HEK293 (cell line): ENCODE measurements around the gene ZBTB37.

Experiments used
- CTCF ChIA-PET: fragments of 350-600 bp; formaldehyde crosslinking; extraction: SDS; loops from one replicate; lab custom pipeline; 2021; ENCODE audit warnings: antibody characterized with exemption; lab: Yijun Ruan, JAX
- POLR2A ChIA-PET: fragments of 300-600 bp; formaldehyde crosslinking; extraction: SDS; loops from one replicate; lab custom pipeline; 2020; ENCODE audit warnings: antibody characterized with exemption, inconsistent platforms; lab: Yijun Ruan, JAX
- H3K27ac ChIP-seq: fragments of 200-500 bp; sonication (Bioruptor generic); 2 replicates; pipeline ENCODE4 v1.5.1; 2014; ENCODE audit warnings: low read depth, low read length, control low read depth, inconsistent platforms; ENCODE audit errors: extremely low read depth
- H3K36me3 ChIP-seq, 2 experiments: fragments of 200-500 bp in 1 of 2; sonication (Bioruptor generic) in 1 of 2; 1 replicate in 1 of 2; 2 replicates in 1 of 2; pipeline ENCODE4 v1.5.1; 2014 to 2017; ENCODE audit warnings: inconsistent platforms in 2 of 2, low read length in 2 of 2; ENCODE audit not compliant: control insufficient read depth in 2 of 2, insufficient read depth in 1 of 2
- H3K4me1 ChIP-seq: fragments of 200-500 bp; sonication (Bioruptor generic); 2 replicates; pipeline ENCODE4 v1.5.1; 2014; ENCODE audit warnings: mild to moderate bottlenecking, low read length, inconsistent platforms; ENCODE audit not compliant: control insufficient read depth, insufficient read depth
- H3K4me3 ChIP-seq: 2 replicates; pipeline ENCODE4 v1.5.1; 2011; ENCODE audit warnings: low read depth, mild to moderate bottlenecking, control low read depth, low read length, moderate library complexity
- H3K9me3 ChIP-seq: fragments of 200-500 bp; sonication (Bioruptor generic); 2 replicates; pipeline ENCODE4 v1.5.1; 2014; ENCODE audit warnings: low read depth, low read length, inconsistent platforms; ENCODE audit not compliant: control insufficient read depth, insufficient read depth
- BCL11B ChIP-seq: fragments of 450-650 bp; formaldehyde crosslinking; IDR thresholded peaks from 2 replicates; pipeline ENCODE4 v1.5.1; 2016; ENCODE audit warnings: low read depth, missing biosample characterization, missing genetic modification characterization
- GFI1B ChIP-seq: fragments of 450-650 bp; formaldehyde crosslinking; IDR thresholded peaks from 2 replicates; pipeline ENCODE4 v1.5.1; 2016; ENCODE audit warnings: missing biosample characterization, missing genetic modification characterization
- REPIN1 ChIP-seq: fragments of 450-650 bp; formaldehyde crosslinking; IDR thresholded peaks from 2 replicates; pipeline ENCODE4 v1.5.1; 2017; ENCODE audit warnings: missing biosample characterization, missing genetic modification characterization, low read depth
- ZBTB7A ChIP-seq: fragments of 450-650 bp; formaldehyde crosslinking; IDR thresholded peaks from 2 replicates; pipeline ENCODE4 v1.5.1; 2016; ENCODE audit warnings: low read depth, missing biosample characterization, missing genetic modification characterization
- ZNF214 ChIP-seq: fragments of 450-650 bp; formaldehyde crosslinking; IDR thresholded peaks from 2 replicates; pipeline ENCODE4 v1.5.1; 2017; ENCODE audit warnings: missing biosample characterization, mild to moderate bottlenecking, missing genetic modification characterization, borderline replicate concordance
- ZNF324 ChIP-seq: fragments of 450-650 bp; formaldehyde crosslinking; IDR thresholded peaks from 2 replicates; pipeline ENCODE4 v1.5.1; 2016; ENCODE audit warnings: missing biosample characterization, missing genetic modification characterization
- ZNF561 ChIP-seq: fragments of 450-650 bp; IDR thresholded peaks from 2 replicates; pipeline ENCODE4 v1.5.1; 2018; ENCODE audit warnings: missing biosample characterization, missing genetic modification characterization, borderline replicate concordance
- ZNF664 ChIP-seq: fragments of 450-650 bp; formaldehyde crosslinking; IDR thresholded peaks from 2 replicates; pipeline ENCODE4 v1.5.1; 2016; ENCODE audit warnings: missing biosample characterization, missing genetic modification characterization
- ZNF670 ChIP-seq: fragments of 450-650 bp; formaldehyde crosslinking; IDR thresholded peaks from 2 replicates; pipeline ENCODE4 v1.5.1; 2016; ENCODE audit warnings: missing biosample characterization, missing genetic modification characterization, low read depth
- ZNF785 ChIP-seq: fragments of 450-650 bp; formaldehyde crosslinking; IDR thresholded peaks from 2 replicates; pipeline ENCODE4 v1.5.1; 2016; ENCODE audit warnings: missing biosample characterization, missing genetic modification characterization
- TF ChIP-seq, protein P1 (sequence below): fragments of 450-650 bp; formaldehyde crosslinking; IDR thresholded peaks from 2 replicates; pipeline ENCODE4 v1.5.1; 2017; ENCODE audit warnings: missing biosample characterization, missing genetic modification characterization
- TF ChIP-seq, protein P2 (sequence below): fragments of 450-650 bp; formaldehyde crosslinking; IDR thresholded peaks from 2 replicates; pipeline ENCODE4 v1.5.1; 2017; ENCODE audit warnings: missing biosample characterization, missing genetic modification characterization
- TF ChIP-seq, protein P3 (sequence below): fragments of 450-650 bp; formaldehyde crosslinking; IDR thresholded peaks from 2 replicates; pipeline ENCODE4 v1.5.1; 2016; ENCODE audit warnings: missing biosample characterization, missing genetic modification characterization, borderline replicate concordance
- TF ChIP-seq, protein P4 (sequence below): fragments of 450-650 bp; formaldehyde crosslinking; IDR thresholded peaks from 2 replicates; pipeline ENCODE4 v1.5.1; 2016; ENCODE audit warnings: missing biosample characterization, missing genetic modification characterization
- TF ChIP-seq, protein P5 (sequence below): sonication (generic); formaldehyde crosslinking; IDR thresholded peaks from 2 replicates; pipeline ENCODE4 v1.8.1; 2022; ENCODE audit warnings: mild to moderate bottlenecking, moderate library complexity, missing genetic modification reagents
- TF ChIP-seq, protein P6 (sequence below): fragments of 450-650 bp; formaldehyde crosslinking; IDR thresholded peaks from 2 replicates; pipeline ENCODE4 v1.5.1; 2016; ENCODE audit warnings: missing biosample characterization, missing genetic modification characterization

ZBTB37 gene

DNA sequence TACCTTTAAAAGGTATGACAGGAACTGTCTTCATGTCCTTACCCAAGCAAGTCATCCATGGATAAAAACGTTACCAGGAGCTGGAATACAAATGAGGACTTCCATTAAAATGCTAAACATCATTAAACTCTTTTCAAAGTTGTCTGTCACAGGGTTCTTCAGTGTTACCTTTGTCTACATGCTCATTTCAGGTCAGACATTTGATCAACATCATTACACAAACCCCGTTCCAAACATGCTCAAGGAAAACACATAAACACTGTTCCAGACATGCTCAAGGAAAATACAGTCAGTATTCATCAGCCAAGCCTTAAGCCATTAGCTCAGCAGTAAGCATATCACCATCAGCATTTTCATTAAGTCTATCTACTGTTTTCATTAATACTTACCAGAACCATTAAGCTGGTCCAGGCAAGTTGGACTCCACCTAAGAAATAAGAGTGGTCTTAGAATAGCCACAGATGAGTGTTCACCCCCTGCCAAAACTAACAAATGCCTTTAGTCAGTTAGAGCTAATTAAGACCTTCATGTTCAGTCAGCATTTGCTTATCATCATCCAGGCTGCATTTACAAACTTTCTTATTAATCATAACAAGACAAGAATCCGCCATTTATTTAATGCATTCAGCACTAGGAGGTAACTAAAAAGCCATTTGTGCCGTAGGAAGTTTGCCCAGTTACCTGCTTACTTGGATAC is 2.6 kb upstream of the ZBTB37 start:
- no peaks in the 10 kb centered on the region; the same call in 1 of the 2 replicates for H3K4me1 ChIP-seq
- peak overlapping the region; percentile 12 for H3K4me3 ChIP-seq
- no peaks in the 10 kb centered on the region for H3K9me3 ChIP-seq
- H3K27ac ChIP-seq = no peak overlapping the region
- CTCF ChIA-PET = interaction anchor here (1.1 kb wide), 1 partner anchor 14 kb away, joined by 3 read pairs; no protein-coding TSS in a partner anchor
- POLR2A ChIA-PET = interaction anchor here (1.5 kb wide), 1 partner anchor 41 kb away, joined by 7 read pairs; the partner anchor contains the start of genes CENPL and DARS2
- TF ChIP-seq ZNF670 (no peak), ZNF785 (tag by site-specific recombination) (no peak), ZNF561 (tag by site-specific recombination) (no peak), REPIN1 (tag by site-specific recombination) (no peak), ZNF324 (tag by site-specific recombination) (no peak)
- TF ChIP-seq, protein P1, sequence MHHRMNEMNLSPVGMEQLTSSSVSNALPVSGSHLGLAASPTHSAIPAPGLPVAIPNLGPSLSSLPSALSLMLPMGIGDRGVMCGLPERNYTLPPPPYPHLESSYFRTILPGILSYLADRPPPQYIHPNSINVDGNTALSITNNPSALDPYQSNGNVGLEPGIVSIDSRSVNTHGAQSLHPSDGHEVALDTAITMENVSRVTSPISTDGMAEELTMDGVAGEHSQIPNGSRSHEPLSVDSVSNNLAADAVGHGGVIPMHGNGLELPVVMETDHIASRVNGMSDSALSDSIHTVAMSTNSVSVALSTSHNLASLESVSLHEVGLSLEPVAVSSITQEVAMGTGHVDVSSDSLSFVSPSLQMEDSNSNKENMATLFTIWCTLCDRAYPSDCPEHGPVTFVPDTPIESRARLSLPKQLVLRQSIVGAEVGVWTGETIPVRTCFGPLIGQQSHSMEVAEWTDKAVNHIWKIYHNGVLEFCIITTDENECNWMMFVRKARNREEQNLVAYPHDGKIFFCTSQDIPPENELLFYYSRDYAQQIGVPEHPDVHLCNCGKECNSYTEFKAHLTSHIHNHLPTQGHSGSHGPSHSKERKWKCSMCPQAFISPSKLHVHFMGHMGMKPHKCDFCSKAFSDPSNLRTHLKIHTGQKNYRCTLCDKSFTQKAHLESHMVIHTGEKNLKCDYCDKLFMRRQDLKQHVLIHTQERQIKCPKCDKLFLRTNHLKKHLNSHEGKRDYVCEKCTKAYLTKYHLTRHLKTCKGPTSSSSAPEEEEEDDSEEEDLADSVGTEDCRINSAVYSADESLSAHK = no peak
- TF ChIP-seq, protein P2, sequence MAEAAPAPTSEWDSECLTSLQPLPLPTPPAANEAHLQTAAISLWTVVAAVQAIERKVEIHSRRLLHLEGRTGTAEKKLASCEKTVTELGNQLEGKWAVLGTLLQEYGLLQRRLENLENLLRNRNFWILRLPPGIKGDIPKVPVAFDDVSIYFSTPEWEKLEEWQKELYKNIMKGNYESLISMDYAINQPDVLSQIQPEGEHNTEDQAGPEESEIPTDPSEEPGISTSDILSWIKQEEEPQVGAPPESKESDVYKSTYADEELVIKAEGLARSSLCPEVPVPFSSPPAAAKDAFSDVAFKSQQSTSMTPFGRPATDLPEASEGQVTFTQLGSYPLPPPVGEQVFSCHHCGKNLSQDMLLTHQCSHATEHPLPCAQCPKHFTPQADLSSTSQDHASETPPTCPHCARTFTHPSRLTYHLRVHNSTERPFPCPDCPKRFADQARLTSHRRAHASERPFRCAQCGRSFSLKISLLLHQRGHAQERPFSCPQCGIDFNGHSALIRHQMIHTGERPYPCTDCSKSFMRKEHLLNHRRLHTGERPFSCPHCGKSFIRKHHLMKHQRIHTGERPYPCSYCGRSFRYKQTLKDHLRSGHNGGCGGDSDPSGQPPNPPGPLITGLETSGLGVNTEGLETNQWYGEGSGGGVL (tag by site-specific recombination) = no peak
- TF ChIP-seq, protein P3, sequence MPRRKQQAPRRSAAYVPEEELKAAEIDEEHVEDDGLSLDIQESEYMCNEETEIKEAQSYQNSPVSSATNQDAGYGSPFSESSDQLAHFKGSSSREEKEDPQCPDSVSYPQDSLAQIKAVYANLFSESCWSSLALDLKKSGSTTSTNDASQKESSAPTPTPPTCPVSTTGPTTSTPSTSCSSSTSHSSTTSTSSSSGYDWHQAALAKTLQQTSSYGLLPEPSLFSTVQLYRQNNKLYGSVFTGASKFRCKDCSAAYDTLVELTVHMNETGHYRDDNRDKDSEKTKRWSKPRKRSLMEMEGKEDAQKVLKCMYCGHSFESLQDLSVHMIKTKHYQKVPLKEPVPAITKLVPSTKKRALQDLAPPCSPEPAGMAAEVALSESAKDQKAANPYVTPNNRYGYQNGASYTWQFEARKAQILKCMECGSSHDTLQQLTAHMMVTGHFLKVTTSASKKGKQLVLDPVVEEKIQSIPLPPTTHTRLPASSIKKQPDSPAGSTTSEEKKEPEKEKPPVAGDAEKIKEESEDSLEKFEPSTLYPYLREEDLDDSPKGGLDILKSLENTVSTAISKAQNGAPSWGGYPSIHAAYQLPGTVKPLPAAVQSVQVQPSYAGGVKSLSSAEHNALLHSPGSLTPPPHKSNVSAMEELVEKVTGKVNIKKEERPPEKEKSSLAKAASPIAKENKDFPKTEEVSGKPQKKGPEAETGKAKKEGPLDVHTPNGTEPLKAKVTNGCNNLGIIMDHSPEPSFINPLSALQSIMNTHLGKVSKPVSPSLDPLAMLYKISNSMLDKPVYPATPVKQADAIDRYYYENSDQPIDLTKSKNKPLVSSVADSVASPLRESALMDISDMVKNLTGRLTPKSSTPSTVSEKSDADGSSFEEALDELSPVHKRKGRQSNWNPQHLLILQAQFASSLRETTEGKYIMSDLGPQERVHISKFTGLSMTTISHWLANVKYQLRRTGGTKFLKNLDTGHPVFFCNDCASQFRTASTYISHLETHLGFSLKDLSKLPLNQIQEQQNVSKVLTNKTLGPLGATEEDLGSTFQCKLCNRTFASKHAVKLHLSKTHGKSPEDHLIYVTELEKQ (tag by site-specific recombination) = no peak
- TF ChIP-seq, all 188 proteins: peak for 0
- peaks cover 18 to 69% of the 10 kb centered on the region in 2 experiments for H3K36me3 ChIP-seq

DNA sequence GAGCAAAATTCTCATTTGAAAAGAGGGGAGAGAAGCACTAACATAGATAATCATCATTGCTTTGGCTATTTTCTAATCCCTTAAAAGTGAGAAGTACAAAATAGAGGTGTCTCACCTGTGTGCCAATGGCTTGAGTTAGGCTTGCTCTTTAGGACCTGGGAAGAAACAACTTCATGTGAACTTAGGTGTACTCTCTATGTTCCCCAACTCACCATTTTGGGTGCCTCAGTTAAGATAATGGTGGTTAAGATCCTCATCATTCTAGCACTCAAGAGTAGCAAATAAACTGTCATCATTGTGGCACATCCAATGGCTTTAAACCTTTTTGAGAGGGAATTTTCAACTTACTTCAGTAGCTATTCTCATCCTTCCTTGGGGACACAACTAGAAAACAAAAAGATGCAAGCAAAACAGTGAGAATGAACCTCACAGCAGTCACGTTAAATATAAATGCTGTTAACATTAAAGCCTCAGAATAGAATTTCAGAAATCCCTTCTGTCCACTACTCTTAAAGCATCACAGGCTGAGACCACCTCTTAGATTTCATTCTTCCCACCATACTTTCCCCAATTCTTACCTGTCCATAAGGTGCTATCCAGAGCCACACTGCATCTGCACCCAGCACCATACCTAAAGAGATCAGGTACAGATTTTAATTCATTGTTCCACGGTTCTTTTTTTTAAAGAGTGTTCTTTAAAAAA is 1.6 kb upstream of the ZBTB37 start:
- no peaks in the 10 kb centered on the region; the same call in 1 of the 2 replicates for H3K4me1 ChIP-seq
- no peaks in the 10 kb centered on the region for H3K9me3 ChIP-seq
- POLR2A ChIA-PET = interaction anchor here (1.5 kb wide), 1 partner anchor 42 kb away, joined by 7 read pairs; the partner anchor contains the start of genes CENPL and DARS2
- no peak for TF ChIP-seq ZBTB7A
- TF ChIP-seq REPIN1 (tag by site-specific recombination) = no peak
- TF ChIP-seq GFI1B = no peak
- TF ChIP-seq, protein P4, sequence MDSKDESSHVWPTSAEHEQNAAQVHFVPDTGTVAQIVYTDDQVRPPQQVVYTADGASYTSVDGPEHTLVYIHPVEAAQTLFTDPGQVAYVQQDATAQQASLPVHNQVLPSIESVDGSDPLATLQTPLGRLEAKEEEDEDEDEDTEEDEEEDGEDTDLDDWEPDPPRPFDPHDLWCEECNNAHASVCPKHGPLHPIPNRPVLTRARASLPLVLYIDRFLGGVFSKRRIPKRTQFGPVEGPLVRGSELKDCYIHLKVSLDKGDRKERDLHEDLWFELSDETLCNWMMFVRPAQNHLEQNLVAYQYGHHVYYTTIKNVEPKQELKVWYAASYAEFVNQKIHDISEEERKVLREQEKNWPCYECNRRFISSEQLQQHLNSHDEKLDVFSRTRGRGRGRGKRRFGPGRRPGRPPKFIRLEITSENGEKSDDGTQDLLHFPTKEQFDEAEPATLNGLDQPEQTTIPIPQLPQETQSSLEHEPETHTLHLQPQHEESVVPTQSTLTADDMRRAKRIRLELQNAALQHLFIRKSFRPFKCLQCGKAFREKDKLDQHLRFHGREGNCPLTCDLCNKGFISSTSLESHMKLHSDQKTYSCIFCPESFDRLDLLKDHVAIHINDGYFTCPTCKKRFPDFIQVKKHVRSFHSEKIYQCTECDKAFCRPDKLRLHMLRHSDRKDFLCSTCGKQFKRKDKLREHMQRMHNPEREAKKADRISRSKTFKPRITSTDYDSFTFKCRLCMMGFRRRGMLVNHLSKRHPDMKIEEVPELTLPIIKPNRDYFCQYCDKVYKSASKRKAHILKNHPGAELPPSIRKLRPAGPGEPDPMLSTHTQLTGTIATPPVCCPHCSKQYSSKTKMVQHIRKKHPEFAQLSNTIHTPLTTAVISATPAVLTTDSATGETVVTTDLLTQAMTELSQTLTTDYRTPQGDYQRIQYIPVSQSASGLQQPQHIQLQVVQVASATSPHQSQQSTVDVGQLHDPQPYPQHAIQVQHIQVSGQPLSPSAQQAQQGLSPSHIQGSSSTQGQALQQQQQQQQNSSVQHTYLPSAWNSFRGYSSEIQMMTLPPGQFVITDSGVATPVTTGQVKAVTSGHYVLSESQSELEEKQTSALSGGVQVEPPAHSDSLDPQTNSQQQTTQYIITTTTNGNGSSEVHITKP (tag by site-specific recombination) = no peak
- TF ChIP-seq ZNF214 = no peak
- no peak for TF ChIP-seq BCL11B (tag by site-specific recombination)
- no peak for TF ChIP-seq ZNF664
- TF ChIP-seq, protein P5, sequence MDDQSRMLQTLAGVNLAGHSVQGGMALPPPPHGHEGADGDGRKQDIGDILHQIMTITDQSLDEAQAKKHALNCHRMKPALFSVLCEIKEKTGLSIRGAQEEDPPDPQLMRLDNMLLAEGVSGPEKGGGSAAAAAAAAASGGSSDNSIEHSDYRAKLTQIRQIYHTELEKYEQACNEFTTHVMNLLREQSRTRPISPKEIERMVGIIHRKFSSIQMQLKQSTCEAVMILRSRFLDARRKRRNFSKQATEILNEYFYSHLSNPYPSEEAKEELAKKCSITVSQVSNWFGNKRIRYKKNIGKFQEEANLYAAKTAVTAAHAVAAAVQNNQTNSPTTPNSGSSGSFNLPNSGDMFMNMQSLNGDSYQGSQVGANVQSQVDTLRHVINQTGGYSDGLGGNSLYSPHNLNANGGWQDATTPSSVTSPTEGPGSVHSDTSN (CRISPR knock-in tag) = no peak
- TF ChIP-seq, protein P6, sequence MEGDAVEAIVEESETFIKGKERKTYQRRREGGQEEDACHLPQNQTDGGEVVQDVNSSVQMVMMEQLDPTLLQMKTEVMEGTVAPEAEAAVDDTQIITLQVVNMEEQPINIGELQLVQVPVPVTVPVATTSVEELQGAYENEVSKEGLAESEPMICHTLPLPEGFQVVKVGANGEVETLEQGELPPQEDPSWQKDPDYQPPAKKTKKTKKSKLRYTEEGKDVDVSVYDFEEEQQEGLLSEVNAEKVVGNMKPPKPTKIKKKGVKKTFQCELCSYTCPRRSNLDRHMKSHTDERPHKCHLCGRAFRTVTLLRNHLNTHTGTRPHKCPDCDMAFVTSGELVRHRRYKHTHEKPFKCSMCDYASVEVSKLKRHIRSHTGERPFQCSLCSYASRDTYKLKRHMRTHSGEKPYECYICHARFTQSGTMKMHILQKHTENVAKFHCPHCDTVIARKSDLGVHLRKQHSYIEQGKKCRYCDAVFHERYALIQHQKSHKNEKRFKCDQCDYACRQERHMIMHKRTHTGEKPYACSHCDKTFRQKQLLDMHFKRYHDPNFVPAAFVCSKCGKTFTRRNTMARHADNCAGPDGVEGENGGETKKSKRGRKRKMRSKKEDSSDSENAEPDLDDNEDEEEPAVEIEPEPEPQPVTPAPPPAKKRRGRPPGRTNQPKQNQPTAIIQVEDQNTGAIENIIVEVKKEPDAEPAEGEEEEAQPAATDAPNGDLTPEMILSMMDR = no peak

More for the DNA sequence above, 1.6 kb upstream of the ZBTB37 start:
- peak overlapping the region; percentile 86 for H3K27ac ChIP-seq
- peaks cover 18 to 76% of the 10 kb centered on the region in 2 experiments for H3K36me3 ChIP-seq
- CTCF ChIA-PET = no interaction called here
- H3K4me3 ChIP-seq = peak overlapping the region; percentile 90
